SHP77 treated with DMSO at 0.1 percent for 48 hours (cell line): Measurements from ENCODE around the gene XPO4.
"Not testable (repeated sequence)": the region's sequence is repeated elsewhere in the genome, so short reads cannot be mapped to it uniquely, and the experiment has no call there.

Experiments
- DNase-seq: peaks from one replicate; lab custom pipeline; 2025; lab: John Stamatoyannopoulos, UW

Gene XPO4

DNA sequence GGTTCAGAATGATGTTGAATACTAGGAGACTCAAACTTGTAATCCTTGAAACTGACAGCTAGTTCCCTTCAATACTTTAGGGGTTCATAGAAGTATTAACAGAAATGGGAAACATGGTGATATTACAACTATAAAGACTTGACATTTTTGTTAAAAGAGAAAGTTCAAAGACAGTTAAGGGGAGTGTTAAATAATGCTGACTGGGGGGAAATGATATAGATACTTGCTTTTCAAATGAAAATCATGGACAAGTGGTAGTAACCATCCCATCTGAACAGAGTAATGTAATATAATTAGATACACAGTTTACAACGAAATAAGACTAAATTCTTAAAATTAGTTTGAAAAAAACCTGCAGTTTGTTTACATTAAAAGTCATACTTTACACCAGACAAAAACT, 122.2 kb downstream of the XPO4 start:
- no peak for DNase-seq

DNA sequence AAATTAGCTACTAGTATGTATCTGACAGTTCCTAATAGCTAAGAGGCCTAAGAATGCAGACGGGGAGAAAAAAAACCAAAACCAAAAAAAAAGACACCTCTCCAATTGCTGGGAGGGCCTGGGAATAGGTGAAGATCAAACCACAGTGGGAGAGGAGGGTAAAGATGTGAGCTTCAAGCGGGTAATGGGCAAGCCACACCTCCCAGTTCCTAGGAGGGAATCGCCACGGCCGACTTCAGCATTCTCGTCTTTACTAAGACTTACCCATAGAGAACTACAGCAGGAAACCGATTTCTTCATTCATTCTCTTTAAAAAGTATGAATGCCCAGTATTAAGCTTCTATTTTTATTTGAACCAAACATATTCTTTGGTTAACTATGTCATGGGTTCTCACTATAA, 123.1 kb downstream of the XPO4 start:
- no peak for DNase-seq

DNA sequence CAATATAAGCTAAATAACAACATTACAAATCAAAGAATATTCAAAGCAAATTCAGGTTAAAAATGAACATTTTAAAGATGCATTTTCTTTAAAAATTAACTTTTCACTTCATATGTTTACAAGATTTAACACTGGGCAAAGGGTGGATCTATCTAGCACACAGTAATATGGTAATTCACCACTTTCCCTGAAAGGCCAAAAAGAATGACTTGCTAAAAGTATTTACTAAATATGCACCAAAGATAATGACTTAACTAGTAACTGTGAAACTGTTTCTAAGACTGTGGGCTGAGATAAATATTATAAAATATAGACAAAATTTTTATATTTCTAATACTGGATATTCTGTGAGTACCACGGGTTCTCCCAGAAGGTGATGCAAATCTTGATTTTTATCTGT, 124.2 kb downstream of the XPO4 start:
- DNase-seq, result no peak

DNA sequence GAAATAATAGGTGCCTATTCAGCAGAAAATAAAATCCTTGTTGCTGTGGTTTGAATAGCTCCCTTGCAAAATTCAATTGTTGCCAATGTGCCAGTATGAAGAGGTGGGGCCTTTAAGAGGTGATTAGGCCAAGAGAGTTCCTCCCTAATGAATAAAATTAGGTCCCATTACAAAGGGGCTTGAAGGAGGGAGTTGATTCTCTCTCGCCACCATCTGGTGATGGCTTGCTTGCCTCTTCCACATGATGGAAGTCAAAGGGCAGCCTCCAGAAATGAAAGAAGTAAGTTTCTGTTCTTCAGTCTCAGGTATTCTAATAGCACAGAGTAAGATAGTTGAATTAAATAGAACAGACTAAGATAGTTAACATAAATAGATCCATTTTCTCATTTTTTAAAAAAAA, 125.8 kb downstream of the XPO4 start:
- no peak for DNase-seq

DNA sequence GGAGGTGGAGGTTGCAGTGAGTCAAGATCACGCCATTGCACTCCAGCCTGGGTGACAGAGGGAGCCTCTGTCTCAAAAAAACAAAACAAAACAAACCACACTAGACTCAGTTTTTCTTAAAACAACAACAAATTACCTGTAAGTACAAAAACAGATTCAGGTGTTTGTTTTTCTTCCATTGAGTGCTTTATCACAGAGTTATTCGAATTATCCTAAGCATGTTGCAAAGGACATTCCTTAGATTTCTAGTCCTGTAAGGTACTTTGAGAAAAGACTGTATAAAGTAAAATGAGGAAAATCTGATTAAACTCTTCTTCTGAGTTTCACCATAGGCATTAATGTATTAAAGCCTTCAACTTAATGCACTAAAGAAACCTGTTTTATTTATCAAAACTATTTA, 126.6 kb downstream of the XPO4 start:
- DNase-seq, result no peak

DNA sequence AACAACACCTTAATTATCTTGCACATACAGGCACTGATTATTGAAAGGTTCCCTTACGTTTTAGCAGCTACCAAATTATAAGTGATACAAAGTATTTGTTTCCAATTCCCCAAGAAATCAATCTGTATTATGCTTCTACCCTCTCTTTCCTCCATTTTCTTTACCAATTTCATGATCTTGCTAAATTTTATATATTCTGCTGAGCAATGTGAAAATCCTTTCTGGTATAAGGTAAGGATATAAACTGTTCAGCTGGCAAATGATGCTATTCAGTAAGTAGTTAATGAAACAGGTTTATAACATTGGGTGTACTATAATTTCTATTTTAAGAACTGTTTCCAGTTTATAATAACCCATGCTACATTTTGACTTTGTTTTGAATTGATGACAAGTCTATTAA, 127.8 kb downstream of the XPO4 start:
- DNase-seq, result no peak

DNA sequence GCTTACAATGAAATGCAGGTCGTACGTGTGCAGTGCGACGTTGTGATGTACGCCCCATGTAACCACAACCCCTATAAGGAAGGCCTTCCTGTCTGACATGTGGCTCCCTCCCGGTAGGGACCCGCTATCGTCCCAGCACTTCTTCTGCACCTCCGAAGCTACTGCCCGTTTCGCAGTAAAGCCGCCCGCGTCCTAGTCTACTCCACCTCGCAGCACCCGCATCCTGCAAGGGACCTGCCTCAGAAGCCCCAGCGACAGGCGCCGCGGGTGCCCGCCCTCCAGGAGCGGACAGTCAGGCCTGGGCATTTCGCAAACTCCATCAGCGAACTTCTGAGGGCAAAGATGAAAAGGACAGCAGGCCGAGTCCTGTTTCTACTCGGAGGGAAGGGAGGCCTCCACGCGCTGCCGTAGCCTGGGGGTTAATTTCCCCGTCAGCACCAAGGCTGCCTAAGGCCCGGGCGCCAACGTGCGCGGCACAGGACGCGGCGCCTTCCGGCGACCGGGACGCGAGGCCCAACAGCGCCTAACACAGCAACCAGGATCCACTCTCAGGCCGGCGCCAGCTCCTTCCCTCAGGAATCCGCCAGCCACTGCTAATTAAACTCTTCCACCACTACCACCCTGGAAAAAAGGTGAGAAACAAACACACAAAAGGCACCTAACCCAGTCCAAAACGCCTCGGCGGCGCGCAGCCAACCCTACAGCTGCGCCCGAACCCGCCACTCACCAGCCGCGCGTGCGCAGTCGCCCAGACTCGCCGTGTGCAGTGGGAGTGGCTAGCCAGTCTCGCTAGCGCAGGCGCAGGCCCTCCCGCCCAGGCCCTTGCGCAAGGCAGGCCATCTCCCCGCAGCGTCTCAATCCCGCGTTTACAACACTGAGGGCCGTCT, 129.1 kb downstream of the XPO4 start, which contains the start of gene EEF1AKMT1:
TSS of gene EEF1AKMT1 (minus strand) at position 768 of the 887 bp plus-strand sequence. CDS start 16,363 bp downstream, outside the sequence.
- DNase-seq, result peak; percentile 60

DNA sequence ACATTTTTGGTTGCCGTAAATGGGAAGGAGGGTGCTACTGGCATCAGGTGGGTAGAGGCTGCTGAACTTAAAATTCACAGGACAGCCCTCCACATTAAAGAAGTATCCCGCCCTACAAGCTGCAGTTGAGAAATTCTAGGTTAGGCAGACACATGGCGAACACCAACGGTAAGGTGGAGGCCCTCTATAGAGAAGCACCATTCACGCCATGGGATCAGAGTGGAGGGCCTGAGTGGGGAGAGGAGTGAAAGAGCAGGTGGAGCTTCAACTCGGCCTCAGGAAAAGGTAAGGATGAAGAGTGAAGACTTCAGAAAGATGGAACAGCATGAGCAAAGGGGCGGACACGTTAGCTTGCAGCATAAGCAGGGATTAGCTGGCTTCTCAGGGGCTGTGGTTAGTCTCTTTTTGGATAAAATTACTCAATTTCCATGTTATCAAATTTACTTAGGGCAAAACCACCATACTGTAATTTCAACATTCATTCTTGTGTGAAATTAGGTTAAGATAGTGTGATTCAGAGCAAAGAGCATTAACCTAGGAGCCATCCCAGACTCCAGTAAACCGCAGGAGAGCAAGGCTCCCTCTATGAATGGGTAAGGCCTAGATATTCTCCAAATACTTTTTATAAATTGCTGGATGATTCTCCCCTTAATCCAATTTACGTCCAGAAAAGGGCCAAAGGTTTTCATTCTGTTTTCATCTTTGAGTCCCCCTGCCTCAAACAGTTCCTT, 130.0 kb downstream of the XPO4 start:
- DNase-seq, result no peak

DNA sequence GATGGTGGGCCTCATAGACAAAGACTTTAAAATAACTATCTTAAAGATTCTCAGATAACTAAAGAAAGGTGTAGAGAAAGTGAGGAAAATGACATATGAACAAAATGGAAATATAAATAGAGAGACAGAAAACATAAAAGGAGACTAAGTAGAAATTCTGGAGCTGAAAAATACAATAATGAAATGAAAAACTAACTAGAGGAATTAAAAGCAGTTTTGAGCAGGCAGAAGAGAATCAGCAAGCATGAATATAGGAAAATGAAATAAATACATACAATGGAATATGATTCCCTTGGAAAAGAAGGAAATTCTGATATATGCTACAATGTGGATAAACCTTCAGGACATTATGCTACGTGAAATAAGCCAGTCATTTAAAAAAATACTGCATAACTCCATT, 132.7 kb downstream of the XPO4 start:
- DNase-seq, result no peak

DNA sequence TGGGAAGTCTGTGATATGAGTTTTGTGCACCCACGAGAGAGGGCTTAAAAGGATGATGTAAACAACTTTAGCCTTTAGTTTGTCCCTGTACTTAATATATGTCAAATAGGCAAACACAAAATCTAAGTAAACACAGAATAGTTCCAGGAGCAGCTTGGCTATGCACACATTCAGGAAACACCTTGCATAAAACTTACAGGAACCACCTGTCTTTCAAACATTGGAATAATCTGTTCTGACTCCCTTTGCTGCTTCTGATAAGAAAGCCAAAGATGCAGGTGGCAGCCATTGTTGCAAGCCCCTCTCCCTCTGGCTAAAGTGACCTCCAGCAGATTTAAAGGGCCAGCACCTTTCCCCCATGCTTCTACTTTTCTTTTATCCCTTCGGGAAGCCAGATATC, 133.5 kb downstream of the XPO4 start:
- no peak for DNase-seq

DNA sequence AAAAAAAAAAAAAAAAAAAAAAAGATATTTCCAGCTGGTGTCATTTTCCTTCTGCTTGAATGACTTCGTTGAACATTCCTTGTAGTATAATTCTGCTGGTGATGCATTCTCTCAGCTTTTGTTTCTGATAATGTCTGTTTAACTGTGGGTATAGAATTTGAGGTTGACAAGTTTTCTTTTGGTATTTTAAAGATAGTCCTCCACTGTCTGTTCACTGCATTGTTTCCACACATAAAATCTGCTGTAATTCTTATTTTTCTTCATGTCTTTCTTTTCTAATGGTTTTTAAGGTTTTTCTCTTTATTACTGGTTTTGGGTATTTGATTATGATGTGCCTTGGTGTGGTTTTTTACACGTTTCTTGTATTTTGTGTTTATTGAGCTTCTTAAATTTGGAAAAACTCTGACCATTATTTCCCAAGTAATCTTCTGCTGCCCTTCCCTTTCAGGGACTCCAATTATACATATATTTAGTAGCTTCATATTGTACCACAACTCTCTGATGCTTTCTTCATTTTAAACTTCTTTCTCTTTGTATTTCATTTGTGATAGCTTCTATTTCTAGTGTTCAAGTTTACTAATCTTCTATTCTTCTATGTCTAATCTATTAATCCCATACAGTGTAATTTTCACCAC, 135.1 kb downstream of the XPO4 start:
- DNase-seq, result no peak

DNA sequence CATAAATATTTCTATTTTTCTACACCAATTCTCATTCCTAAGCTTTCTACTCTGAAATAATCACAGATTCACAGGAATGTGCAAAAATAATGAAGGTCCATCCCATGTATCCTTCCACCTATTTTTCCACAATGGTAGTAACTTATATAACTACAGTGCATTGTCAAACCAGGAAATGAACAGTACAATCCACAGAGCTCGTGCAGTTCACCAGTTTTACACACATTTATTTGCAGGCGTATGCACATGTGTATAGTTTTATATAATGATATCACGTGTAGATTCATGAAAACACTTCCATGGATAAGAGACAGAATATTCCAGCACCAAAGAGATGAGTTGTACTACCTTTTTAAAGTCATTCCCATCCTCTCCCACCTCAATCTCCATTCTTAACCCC, 141.7 kb downstream of the XPO4 start:
- DNase-seq, result no peak

DNA sequence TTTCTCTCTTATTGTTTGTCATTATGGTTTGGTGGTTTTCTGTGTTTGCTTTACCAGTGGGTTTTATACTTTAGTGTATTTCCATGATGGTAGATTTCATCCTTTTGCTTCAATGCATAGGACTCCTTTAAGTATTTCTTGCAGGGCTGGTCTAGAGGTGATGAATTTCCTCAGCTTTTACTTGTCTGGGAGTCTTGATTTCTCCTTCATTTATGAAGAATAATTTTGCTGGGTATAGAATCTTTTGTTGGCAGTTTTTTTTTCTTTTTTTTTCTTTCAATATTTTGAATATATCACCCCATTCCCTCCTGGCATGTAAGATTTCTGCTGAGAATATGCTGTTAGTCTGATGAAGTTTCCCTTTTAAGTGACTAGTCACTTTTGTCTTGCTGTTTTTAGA, 148.5 kb downstream of the XPO4 start:
- DNase-seq, result no peak

DNA sequence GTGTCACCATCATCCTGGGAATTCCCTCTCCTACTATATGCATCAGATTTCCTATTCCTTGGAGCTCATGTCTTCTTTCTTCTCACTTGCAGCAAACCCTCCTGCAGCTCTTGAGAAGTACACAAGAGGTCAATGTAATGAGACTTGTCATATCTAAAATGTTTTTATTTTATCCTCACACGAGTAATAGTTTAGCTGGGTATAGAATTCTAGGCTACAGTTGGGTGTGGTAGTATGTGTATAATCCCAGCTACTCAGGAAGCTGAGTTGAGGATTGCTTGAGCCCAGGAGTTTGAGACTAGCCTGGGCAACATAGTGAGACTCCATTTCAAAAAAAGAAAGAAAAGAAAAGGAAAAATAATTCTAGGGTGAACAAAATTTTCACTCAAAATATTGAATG, 153.2 kb downstream of the XPO4 start:
- DNase-seq, result no peak

DNA sequence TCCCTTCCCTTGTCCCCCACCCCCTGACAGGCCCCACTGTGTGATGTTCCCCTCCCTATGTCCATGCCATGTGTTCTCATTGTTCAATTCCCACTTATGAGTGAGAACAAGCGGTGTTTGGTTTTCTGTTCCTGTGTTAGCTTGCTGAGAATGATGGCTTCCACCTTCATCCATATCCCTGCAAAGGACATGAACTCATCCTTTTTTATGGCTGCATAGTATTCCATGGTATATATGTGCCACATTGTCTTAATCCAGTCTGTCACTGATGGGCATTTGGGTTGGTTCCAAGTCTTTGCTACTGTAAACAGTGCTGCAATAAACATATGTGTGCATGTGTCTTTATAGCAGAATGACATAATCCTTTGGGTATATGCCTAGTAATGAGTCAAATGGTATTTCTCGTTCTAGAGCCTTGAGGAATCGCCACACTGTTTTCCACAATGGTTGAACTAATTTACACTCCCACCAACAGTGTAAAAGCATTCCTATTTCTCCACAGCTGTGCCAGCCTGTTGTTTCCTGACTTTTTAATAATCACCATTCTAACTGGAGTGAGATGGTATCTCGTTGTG, 158.6 kb downstream of the XPO4 start:
- not testable (repeated sequence) for DNase-seq

DNA sequence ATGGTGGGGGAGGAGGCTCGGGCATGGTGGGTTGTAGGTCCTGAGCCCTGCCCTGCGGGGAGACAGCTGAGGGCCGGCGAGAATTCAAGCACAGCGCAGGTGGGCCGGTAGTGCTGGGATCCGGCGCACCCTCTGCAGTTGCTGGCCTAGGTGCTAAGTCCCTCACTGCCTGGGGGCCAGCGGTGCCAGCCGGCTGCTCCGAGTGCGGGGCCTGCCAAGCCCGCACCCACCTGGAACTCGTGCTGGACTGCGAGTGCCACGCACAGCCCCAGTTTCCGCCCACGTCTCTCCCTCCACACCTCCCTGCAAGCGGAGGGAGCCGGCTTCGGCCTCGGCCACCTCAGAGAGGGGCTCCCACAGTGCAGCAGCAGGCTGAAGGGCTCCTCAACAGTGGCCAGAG, 162.5 kb downstream of the XPO4 start:
- no peak for DNase-seq

DNA sequence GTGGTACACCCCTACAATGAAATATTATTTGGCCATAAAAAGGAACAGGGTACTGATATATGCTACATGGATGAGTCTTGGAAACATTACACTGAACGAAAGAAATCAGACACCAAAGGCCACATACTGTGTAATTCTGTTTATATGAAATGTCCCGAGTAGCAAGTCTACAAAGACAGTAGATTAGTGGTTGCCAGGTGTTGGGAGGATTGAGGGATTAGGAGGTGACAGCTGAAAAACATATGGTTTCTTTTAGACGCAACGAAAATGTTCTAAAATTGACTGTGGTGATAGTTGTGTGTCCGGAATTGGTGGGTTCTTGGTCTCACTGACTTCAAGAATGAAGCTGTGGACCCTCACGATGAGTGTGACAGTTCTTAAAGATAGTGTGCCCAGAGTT, 163.9 kb downstream of the XPO4 start:
- DNase-seq, result no peak

DNA sequence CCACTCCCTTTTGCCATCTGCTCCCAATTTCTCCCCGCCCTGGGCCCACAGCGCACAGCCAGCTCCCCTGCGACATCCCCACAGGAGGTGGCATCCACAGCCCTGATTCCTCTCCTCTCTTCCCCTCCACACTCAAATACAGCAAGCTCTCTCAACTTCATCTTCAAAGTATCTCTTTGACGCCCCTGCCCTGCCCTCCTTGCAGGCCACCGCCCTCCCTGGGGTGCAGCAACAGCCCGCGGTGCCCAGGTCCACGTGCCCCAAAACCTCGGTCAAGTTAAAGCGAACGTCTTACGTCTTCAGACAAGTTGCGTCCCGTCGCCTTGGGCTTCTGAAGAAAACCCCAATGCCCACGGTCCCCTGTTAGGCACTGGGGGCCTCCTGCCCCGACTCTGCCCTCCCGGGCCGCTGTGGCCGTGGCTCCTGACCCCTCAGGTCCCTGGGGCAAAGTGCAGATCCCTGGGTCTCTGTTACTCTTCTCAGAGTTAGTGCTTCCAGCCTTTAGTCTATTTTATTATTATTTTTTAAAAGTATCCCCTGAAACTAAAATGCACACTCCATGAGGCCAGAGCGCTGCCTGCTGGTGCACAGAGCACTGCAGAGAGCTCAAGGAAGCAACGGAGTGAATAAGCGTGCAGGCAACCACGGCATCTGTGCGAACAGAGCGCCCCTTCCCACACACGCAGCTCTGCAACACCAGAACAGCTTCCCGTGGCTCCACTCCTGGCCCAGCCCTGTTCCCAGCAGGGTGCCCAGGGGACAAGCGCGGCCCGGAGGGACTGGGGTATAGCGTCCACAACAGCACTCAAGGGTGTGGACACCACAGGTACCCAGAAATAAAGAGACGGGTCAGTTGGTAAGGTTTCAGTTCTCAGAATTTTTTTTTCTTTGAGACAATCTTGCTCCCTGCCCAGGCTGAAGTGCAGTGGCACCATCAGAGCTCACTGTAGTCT, 172.6 kb downstream of the XPO4 start:
- DNase-seq, result no peak

DNA sequence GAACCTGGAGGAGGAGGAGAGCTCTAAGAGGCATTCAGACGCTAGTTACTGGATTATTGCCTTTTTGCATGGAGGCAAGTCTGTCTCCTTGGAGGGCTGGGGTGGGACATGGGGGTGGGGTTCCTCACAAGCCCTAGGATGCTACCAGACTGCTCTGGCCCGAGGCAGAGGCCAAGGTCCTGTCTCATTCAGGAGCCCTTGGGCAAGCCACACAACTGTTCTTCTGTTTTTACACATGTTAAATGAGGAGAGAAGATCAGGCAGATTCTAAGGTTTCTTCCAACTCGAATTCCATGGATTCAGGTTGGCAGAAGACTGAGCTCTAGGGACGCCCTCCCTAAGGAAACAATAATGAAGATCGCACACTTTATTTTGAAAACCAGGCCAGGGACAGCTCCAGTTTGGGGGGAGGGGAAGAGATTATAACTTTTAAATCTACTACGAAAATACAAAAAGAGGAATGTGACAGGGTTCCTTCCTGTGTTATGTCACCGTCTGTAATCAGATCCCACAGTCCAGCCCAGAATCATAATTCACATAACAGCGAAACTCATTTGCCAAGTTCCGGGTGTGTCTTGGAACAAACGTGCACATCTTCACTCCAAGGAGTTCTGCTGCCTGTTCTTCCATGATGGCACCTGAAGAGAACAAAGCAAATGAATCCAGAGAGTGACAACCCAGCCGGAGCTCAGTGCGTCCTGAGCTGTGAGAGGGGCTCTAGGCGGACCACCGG, 173.8 kb downstream of the XPO4 start:
- no peak for DNase-seq

DNA sequence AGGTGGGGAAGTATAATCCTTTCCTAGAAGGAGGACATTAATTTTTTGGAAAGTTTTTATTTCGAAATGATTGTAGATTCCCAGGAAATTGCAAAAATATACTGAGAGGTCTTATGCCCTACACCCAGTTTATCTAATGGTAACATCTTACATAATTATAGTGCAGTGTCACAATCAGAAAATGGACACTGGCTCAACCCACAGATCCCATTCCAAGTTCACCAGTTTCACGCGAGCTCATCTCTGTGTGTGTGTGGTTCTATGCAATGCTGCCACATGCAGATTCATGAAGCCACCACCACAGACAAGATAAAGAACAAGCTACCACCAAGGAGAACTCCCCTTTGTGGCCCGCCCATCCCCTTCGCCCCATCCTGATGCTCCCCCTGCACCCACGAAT, 174.7 kb downstream of the XPO4 start:
- no peak for DNase-seq
